Retinal pigment epithelial cell (primary cell): Measurements from ENCODE around the gene UQCR11.

ENCODE experiments used
- DNase-seq: peaks from one replicate; pipeline ENCODE4 v3.0.0-alpha.2; 2010; ENCODE audit warnings: low read depth
- H3K4me3 ChIP-seq: 2 replicates; pipeline ENCODE4 v1.5.1; 2011; ENCODE audit warnings: mild to moderate bottlenecking, low read length, control low read depth, moderate library complexity
- TF ChIP-seq, protein P1 (sequence below): conservative IDR thresholded peaks from 2 replicates; pipeline ENCODE4 v1.5.1; 2011; ENCODE audit warnings: low read depth, low read length, control low read depth, inconsistent platforms

UQCR11 gene

DNA sequence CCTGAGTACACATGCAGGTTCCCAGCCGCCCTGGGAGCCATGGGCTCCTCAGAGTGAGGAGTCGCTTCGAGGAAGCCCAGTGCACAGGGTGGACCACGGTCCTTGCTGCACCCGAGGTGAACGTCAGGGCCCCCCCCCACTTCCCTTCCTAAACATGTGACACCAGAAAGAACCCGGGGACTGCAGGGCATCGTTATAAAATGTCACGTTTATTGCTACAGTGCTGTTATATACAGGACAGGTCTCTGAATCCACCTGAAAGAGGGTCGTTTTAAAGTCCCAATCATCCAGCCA, 3.8 kb upstream of the UQCR11 start:
- no peak overlapping the region for H3K4me3 ChIP-seq
- TF ChIP-seq, protein P1, sequence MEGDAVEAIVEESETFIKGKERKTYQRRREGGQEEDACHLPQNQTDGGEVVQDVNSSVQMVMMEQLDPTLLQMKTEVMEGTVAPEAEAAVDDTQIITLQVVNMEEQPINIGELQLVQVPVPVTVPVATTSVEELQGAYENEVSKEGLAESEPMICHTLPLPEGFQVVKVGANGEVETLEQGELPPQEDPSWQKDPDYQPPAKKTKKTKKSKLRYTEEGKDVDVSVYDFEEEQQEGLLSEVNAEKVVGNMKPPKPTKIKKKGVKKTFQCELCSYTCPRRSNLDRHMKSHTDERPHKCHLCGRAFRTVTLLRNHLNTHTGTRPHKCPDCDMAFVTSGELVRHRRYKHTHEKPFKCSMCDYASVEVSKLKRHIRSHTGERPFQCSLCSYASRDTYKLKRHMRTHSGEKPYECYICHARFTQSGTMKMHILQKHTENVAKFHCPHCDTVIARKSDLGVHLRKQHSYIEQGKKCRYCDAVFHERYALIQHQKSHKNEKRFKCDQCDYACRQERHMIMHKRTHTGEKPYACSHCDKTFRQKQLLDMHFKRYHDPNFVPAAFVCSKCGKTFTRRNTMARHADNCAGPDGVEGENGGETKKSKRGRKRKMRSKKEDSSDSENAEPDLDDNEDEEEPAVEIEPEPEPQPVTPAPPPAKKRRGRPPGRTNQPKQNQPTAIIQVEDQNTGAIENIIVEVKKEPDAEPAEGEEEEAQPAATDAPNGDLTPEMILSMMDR, result no peak
- no peak for DNase-seq

DNA sequence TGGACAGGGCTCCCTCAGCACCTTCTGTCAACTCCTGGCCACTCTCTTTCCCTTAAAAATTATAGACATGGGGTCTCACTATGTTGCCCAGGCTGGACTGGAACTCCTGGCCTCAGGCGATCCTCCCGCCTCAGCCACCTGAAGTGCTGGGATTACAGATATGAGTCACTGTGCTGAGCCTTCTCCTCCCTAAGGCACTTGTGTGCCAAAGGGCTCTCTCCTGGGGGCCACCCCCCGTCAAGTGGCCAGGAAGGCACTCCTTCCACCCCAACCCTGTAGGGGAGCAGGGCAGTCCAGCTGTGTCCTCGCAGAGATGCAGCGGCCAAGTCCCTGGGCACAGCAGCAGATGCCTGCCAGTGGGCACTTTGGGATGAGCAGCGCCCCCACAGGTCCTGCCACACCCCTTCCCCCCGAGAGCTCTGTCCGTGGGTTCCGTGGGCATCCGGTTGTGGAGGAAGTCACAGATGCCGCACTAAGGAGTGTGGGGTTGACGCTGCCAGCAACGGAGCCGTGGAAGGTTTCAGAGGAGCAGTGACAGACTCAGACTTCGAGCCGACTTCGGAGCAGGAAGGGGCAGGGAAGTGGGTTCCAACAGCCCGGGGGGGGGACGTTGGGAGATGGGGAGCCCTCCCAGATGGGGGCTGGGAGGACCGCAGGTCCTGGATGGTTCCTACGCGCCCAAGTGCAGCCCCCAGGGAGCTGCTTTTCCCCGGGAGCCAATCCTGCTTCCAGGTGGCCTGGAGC, 3.3 kb upstream of the UQCR11 start:
- TF ChIP-seq, protein P1, result no peak
- no peak overlapping the region for H3K4me3 ChIP-seq
- no peak for DNase-seq

DNA sequence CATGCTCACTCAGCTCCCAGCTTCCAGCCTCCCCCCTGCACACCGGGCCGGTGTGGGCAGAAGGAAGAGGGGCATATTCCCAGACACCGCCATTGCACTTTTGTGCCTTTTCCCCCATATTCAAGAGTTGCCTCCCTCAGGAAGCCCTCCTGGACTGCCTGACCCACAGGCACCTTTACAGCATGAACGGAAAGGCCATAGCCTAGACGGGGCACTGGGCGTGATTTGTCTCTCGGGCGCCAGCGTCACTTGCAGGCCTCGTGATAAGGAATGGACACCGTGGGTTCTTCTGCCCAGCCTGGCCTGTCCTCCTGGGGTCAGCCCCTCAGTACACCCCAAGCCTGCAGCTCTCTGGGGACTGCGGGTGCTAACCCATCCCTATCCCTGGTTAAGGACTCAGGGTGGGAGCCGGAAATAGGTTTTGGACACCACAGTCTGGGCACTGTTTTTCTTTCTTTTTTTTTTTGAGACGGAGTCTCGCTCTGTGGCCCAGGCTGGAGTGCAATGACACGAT, 933 bp upstream of the UQCR11 start:
- DNase-seq, result no peak
- H3K4me3 ChIP-seq, result peak overlapping the region; percentile 74
- TF ChIP-seq, protein P1, result no peak

DNA sequence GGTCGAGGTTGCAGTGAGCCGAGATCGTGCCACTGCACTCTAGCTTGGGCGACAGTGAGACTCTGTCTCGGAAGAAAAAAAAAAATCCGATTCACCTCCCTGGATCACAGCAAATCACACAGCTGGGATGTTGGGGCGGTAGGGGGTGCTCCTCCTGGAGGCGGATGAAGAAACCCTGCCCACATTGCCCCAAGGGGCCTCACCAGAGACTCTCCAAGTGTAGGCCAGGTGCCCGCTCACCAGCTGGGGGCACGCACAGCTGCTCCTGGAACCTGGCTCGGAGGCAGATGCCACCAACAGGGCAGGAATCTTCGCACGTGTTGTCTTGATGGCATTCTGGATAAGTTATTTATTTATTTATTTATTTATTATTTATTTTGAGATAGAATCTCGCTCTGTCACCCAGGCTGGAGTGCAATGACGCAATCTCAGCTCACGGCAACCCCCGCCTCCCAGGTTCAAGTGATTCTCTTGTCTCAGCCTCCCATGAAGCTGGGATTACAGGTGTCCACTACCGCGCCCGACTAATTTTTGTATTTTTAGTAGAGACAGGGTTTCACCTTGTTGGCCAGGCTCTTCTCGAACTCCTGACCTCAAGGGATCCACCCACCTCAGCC, 3.1 kb downstream of the UQCR11 start:
- no peak overlapping the region for H3K4me3 ChIP-seq
- TF ChIP-seq, protein P1, result no peak
- DNase-seq, result no peak

DNA sequence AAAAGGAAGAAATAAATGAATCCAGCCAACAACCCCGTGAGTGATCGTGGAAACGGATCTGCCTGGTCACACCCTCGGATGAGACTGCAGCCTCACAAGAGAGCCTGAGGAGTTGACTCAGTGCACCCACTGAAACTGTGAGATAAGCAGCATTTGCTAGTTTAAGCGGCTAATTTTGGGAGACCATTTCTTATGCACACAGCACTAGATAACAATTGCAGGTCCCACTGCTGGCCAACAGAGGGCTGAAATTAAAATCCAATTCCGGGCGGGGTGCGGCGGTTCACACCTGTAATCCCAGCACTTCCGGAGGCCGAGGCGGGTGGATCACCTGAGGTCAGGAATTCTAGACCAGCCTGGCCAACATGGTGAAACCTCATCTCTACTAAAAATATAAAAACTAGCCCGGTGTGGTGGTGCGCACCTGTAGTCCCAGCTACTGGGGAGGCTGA, 3.6 kb downstream of the UQCR11 start:
- no peak overlapping the region for H3K4me3 ChIP-seq
- TF ChIP-seq, protein P1, result peak; percentile 26
- DNase-seq, result no peak

DNA sequence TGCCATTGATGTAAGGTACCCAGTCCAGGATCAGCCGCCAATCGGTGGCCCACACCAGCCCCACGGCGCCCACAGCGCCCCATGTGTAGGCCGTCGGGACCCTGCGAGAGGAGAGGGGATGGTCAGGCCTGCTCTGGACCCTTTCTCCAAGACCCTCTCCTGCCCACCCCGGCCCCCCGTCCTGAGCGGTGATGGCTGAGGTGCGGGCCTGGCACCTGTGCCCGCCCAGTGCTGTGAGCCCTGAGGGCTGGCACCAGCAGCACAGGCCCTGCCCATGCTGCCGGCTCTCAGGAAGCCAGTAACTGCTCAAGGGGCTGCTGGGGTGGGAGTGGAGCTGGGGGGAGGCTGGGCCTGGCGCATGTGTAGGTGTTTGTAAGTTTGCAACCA, 5.8 kb downstream of the UQCR11 start:
- TF ChIP-seq, protein P1, result no peak
- DNase-seq, result no peak

More for the DNA sequence above, 5.8 kb downstream of the UQCR11 start:
- H3K4me3 ChIP-seq, result no peak overlapping the region
